Activated CD8-positive, alpha-beta T cell treated with anti-CD3 and anti-CD28 coated beads, Interleukin-2, amount 10 ng/mL, durations not matched to agents 7 days and 5 days (primary cell): ENCODE measurements around the gene MTO1. TPM values are rescaled to one million over a fixed set of nuclear protein-coding genes. Genes with fewer than 3 reads are reported as not detected.

Experiments
- total RNA-seq, 2 experiments: library from RNA; stranded (reverse); gene quantifications; one replicate each; pipeline ENCODE4 v1.2.3, GENCODE V29; 2021

The MTO1 gene
- total RNA-seq, 2 experiments from 2014 or later = 51.7 to 54.3 TPM

Other genes with a start within 250 kb of the MTO1 start
- gene KHDC1L, start 236.2 kb upstream of the MTO1 start, total RNA-seq = not detected
- 1 to 10 TPM; 6.8 to 7.4 TPM for gene KHDC1, start 198.5 kb upstream of the MTO1 start, total RNA-seq
- gene DPPA5, start 107.5 kb upstream of the MTO1 start, total RNA-seq = not detected
- gene KHDC3L, start 99.1 kb upstream of the MTO1 start, total RNA-seq = not detected
- gene OOEP, start 91.8 kb upstream of the MTO1 start, total RNA-seq = under 1 TPM; 0.52 to 0.87 TPM
- gene DDX43, start 66.9 kb upstream of the MTO1 start, total RNA-seq = 1 to 10 TPM in 1 of 2 experiments, under 1 TPM in 1; 0.66 to 1.2 TPM
- gene CGAS, start 9.4 kb upstream of the MTO1 start, total RNA-seq = 10 to 100 TPM; 32.4 to 33.1 TPM
- 1,000 to 10,000 TPM; 7,075 to 7,486 TPM for gene EEF1A1, start 59.3 kb downstream of the MTO1 start, total RNA-seq
- 1 to 10 TPM; 5.0 to 5.7 TPM for gene SLC17A5, start 192.3 kb downstream of the MTO1 start, total RNA-seq
- gene CD109, start 234.5 kb downstream of the MTO1 start, total RNA-seq = 1 to 10 TPM; 4.4 to 5.0 TPM